GM21367 (cell line): Measurements from ENCODE around the gene DUSP23.
A peak's percentile ranks its signal among the peaks of the same experiment; 100 is the strongest.

Experiments
- ATAC-seq: cut with Tn5 transposase; IDR thresholded peaks from one replicate; pipeline ENCODE4 v1.9.1; 2021; ENCODE audit not compliant: unreplicated experiment

DUSP23 gene

DNA sequence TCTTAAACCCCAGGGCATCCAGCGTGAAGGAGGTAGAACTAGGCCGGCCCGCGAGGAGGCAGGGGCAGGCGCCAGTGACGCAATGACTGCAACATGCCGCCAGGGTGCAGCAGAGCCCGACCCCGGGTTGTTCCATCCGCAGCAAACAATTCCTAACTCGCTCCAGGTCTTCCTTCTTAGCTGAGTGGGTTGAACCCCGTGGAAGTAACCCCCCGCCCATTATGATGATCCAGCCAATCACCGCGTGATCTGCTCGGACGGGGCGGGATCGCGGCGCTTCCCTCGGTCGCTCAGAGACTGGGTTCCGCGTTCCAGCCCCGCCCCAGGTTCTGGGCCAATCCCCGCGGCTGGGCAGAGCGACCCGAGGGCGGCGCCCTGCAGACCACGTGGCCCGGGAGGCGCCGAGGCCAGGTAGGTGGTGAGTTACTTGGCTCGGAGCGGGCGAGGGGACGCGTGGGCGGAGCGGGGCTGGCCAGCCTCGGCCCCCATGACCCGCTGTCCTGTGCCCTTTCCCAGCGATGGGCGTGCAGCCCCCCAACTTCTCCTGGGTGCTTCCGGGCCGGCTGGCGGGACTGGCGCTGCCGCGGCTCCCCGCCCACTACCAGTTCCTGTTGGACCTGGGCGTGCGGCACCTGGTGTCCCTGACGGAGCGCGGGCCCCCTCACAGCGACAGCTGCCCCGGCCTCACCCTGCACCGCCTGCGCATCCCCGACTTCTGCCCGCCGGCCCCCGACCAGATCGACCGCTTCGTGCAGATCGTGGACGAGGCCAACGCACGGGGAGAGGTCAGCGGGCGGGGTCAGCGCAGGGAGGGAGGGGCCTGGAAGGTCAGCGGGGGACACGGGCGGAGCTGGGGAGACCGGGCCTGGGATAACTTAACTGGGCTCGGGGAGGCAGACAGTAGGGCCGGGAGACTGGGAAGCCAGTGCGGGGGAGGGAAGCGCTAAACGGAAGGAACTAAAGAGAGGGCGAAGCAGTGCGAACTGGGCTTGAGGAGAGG is at the start of gene DUSP23:
TSS of gene DUSP23 (plus strand) at position 380 of the 1,000 bp plus-strand sequence. CDS start at position 519, 139 bp downstream.
- peak; percentile 97 for ATAC-seq

DNA sequence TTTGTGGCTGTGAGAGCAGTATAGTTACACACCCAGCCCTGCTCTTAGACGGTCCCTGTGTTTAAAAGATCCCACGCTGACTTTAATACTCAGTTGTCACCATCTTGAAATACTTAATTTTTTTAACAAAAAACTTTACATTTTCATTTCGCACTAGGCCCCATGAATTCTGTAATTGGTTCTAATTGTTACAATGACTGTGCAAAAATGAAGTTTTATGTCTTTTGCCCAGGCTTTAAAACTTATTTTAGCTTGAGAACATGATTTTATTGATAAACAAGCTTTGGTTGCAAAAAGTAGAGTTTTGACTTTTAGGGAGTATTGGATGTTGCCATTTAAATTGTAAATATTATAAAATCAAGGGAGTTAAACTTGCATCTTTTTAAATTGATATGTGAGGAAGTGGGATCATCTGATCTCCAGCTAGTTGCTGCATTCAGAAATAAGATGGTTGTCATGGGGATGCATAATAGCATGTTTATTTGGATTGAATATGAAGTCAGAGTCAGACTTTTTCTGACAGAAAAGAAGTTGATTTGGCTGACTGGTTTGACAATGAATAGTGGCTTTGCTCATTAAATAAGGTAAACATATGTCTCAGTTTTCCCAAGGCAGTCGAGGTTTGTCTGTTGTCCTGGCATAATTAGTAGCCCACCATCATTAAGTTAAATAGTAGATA is 43.4 kb upstream of the DUSP23 start:
- ATAC-seq: no peak

DNA sequence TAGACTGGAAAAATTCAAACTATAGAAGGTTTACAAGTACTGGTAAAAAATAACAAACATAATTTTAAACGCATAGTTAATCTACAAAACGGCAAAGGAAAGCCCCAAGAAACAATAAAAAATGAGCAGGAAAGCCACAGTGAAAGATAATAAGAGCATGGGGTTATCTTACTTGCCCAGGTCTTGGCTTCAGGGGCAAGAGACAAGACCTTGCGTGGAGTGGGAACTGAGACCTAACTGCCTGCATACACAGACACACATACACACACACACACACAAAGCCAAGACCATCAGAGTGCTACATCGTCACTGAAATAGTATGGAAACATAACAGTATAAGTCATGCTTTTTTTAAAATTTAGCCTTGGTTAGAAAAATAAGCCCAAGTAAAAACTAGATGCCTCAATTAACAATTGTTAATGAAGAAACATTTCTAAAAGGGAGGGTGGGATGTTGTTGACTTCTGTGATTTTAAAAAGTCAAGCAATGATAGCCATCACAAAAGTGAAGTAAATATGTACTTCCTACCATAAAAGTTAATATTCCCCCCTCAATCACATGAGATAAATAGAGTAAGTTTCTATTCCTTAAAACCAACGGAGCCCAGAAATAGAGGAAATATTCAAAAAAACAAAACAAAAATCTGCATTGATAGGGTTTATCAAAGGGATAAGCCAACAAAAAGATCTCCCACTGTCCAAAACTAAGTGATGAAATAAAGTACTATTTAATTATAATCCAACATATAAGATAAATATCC is 36.9 kb upstream of the DUSP23 start:
- no peak for ATAC-seq

- no peak for ATAC-seq
Observed at GRCh38 chr1:159746666-159747065, 34.1 kb upstream of the DUSP23 start.

DNA sequence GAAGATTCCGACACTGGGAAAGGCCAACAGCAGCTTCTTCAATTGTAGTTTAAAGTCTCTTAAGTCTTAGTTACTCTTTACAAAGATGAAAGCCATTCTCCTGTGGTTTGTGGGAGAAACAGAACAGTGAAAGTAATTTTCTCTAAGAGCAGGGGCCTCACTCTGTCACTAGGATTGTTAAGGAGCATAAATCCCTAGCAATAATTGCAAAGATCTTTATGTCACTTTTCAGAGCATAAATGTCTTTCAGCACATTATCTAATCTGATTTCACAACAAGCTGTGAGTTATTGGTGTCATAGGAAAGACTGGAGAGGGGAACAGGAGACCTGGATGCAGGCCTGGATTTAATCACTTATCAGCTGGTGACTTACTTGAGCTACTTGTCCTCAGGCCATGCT is 32.4 kb upstream of the DUSP23 start:
- ATAC-seq: no peak

DNA sequence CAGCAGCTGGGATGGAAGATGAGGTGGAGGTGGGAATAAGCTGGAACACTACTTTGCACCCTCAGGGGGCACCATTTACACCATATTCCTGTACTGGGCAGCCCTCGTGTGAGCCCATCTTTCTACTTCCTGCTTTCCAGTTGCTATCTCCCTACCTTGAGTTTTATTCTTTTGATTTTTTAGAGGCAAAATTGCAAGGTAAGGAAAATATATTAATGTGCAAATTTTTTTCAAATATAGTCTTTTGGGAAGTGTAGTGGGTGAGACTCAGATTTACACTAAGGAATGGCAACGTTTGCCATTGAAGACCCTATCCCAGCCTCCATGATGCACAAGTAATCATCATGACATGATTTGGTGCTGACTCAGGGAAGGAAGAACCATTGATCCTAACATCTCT is 31.1 kb upstream of the DUSP23 start:
- ATAC-seq: no peak

GRCh38 chr1:159750621-159751020 is 30.1 kb upstream of the DUSP23 start:
- no peak for ATAC-seq

GRCh38 chr1:159751031-159751430 is 29.7 kb upstream of the DUSP23 start:
- no peak for ATAC-seq

GRCh38 chr1:159752135-159752580 is 28.6 kb upstream of the DUSP23 start:
- no peak for ATAC-seq

DNA sequence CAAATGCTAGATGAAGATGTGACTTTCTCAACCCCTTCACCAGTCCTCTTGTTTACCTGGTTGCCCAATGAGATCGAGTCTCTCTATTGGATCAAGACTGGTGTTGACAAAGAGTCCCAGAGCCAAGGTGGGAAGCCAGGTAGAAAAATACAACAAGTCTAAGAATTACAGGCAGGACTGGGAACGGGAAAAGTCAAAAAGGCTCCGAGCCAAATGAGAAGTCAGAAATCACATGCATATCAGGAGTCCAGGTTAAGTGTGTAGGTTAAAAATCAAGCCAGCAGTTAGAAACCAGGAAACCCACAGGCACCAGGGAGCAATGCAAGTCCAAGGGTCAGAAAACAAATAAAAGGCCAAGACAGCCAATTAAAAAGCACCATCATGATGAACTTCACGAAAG is 27.4 kb upstream of the DUSP23 start:
- no peak for ATAC-seq

- ATAC-seq: no peak
Observed at GRCh38 chr1:159755451-159756007, 25.2 kb upstream of the DUSP23 start.

DNA sequence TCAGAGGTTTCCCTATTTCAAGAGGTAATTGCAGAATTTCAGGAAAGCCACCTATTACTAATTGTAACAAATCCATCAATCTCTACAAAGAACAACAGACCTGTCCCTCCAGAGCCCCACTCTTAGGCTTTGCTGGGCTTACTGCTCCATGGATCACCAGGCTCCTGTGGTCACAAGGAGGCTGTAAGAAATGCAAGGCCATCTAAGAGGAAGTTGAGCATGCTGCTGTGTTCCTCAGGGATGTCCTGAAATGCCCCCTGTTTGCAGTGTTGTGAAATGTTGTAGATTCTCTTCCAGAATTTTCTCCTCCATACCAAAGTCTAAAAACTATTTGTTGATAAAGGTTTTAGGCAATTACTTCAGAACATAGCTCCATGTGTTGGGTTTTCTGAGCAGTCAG is 24.4 kb upstream of the DUSP23 start:
- no peak for ATAC-seq

GRCh38 chr1:159763686-159764085 is 17.1 kb upstream of the DUSP23 start:
- ATAC-seq: no peak

GRCh38 chr1:159765806-159766205 is 15.0 kb upstream of the DUSP23 start:
- no peak for ATAC-seq

DNA sequence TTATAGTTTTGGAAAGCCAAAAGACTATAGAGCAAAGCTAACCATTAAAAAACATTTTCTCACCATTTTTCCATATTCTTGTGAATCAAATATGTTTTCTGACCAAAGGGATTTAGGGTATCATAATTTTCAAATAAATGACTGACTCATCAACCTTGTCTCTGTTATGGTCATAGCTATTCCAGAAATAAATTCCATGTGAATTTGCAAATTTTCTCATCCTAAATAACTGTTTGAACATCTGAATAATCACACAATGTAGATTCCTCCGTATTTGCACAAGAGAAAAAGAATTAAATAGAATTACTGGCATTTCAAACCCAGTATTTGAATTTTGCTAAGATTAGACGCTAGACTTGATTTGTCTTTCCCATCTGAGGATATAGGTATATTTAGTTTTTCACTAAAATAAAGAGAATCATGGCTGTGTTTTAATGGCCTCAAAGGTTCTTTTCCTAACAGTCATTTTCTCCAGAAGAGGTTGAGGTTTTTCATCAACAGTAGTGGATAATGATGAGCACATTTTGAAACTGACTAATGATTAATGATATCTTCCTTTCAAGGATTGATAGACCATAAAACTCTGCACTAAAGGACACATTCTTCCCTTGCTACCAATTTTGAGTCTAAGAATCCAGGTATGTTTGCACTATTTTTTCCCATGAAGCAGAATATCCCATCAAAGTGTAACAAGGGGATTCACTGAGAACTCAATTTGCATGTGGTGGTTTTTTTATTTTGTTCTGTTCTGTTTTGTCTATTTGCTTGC is 9.5 kb upstream of the DUSP23 start:
- ATAC-seq: no peak

DNA sequence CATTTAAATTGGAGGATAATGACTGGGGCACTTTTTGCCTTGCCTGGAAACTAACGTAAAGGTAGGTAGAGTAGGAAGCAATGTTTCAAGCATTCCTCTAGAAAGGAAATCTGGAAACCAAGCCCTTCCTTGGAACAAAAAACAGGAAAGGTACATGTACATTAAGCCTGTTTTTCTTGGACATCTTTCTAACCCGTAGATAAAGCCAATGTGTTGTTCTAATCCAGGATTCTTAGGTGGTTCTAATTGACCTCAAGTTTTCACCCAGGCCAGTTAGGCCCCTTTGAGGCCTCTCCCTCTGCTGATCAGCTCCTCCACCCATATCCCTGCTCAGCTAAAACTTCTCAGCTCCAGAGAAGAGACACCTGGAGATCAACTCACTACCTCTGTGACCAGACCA is 6.3 kb upstream of the DUSP23 start:
- no peak for ATAC-seq

GRCh38 chr1:159775716-159776115 is 5.0 kb upstream of the DUSP23 start:
- ATAC-seq: no peak

DNA sequence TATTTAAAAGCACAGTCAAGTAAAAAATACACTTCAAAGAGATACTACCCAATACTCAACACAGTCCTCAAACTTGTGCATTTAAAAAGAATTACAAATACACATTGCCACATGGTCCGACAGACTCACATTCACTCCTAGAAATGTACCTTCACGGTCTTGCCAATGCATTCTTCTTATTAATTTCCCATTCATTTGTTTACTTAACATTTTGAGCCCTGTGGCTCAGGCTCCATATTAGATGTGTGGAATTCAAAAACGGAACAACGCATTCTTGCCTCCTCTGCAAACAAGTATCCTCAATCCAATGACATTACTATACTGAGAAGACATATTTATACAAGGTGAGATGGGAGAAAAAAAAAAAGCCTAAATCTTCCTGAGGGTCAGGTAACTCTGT is 2.5 kb upstream of the DUSP23 start:
- no peak for ATAC-seq

DNA sequence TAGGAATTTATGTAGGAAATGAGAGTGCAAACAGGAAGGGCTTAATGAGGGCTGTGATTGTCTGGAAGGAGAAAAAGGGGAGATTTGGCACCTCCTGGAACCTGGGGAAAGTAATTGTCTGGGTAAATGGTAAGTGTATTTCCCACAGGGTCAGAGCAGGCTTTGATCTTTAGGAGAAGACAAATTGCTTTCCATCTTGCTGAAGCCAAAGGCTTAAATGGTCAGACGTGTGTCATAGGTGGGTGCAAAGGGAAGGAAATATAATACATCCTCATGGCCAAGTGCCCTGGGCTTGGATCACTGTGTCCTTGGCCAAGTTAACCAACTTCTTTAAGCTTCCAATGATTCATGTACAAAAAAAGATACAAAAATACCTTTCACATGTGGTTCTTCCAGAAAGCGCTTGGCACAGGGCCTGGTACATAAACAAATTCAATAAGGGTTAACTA is 1.3 kb upstream of the DUSP23 start:
- ATAC-seq: no peak

- ATAC-seq: no peak
Observed at GRCh38 chr1:159781992-159782391, 1.2 kb downstream of the DUSP23 start.
